CD8-positive, alpha-beta memory T cell (primary cell): ENCODE data around the gene FOXF2. TPM values are rescaled to one million over a fixed set of nuclear protein-coding genes. Genes with fewer than 3 reads are reported as not detected.

Experiments
- CTCF ChIA-PET: fragments of 350-600 bp; sonication (Branson Sonifier 250); formaldehyde crosslinking; loops from one replicate; lab custom pipeline; 2021; ENCODE audit warnings: antibody characterized with exemption; lab: Charles Lee
- POLR2A ChIA-PET: fragments of 350-600 bp; sonication (Branson Sonifier 250); formaldehyde crosslinking; loops from one replicate; lab custom pipeline; 2021; ENCODE audit warnings: antibody characterized with exemption; lab: Charles Lee
- DNase-seq, 5 donors: peaks; one replicate each; pipeline versions ENCODE4 v3.0.0 to v3.0.0-alpha.2; 2020 to 2022; ENCODE audit warnings: mixed read lengths in 1 of 5
- H3K27ac ChIP-seq: one replicate; pipeline ENCODE4 v1.7.0; 2013; ENCODE audit warnings: low read depth, mild to moderate bottlenecking, low read length, moderate library complexity
- H3K27me3 ChIP-seq: 2 replicates; pipeline ENCODE4 v1.7.0; 2013; ENCODE audit warnings: low read length, mild to moderate bottlenecking; ENCODE audit not compliant: insufficient read depth, poor library complexity, severe bottlenecking
- H3K36me3 ChIP-seq: 2 replicates; pipeline ENCODE4 v1.7.0; 2013; ENCODE audit warnings: mild to moderate bottlenecking, low read length, moderate library complexity; ENCODE audit not compliant: insufficient read depth
- H3K4me1 ChIP-seq: 2 replicates; pipeline ENCODE4 v1.7.0; 2013; ENCODE audit warnings: mild to moderate bottlenecking, low read length, moderate library complexity; ENCODE audit not compliant: insufficient read depth
- H3K4me3 ChIP-seq: 2 replicates; pipeline ENCODE4 v1.7.0; 2013; ENCODE audit warnings: mild to moderate bottlenecking, low read length
- H3K9me3 ChIP-seq: 2 replicates; pipeline ENCODE4 v1.7.0; 2013; ENCODE audit warnings: mild to moderate bottlenecking, low read length
- H3K27ac Mint-ChIP-seq, 8 donors: one replicate each; pipeline ENCODE4 v1.8.0; 2020 to 2021; ENCODE audit warnings: mixed read lengths in 8 of 8, mild to moderate bottlenecking in 6 of 8, inconsistent platforms in 3 of 8, moderate library complexity in 3 of 8
- H3K27me3 Mint-ChIP-seq, 2 donors: one replicate each; pipeline ENCODE4 v1.8.0; 2020 to 2021; ENCODE audit warnings: mixed read lengths in 2 of 2, mild to moderate bottlenecking in 1 of 2, moderate library complexity in 1 of 2
- H3K36me3 Mint-ChIP-seq, 3 donors: one replicate each; pipeline ENCODE4 v1.8.0; 2020 to 2021; ENCODE audit warnings: mixed read lengths in 3 of 3, inconsistent platforms in 1 of 3, mild to moderate bottlenecking in 1 of 3
- H3K4me1 Mint-ChIP-seq, 3 donors: one replicate each; pipeline ENCODE4 v1.8.0; 2020 to 2021; ENCODE audit warnings: mixed read lengths in 3 of 3, inconsistent platforms in 1 of 3, mild to moderate bottlenecking in 1 of 3
- H3K4me3 Mint-ChIP-seq, 7 donors: one replicate each; pipeline ENCODE4 v1.8.0; 2020 to 2021; ENCODE audit warnings: mixed read lengths in 7 of 7, mild to moderate bottlenecking in 6 of 7, moderate library complexity in 4 of 7, inconsistent platforms in 2 of 7
- H3K9me3 Mint-ChIP-seq, 5 donors: one replicate each; pipeline ENCODE4 v1.8.0; 2020 to 2022; ENCODE audit warnings: mixed read lengths in 5 of 5, mild to moderate bottlenecking in 3 of 5, moderate library complexity in 2 of 5, inconsistent platforms in 1 of 5
- polyA plus RNA-seq: library from polyadenylated mRNA; unstranded; fragments of 300-500 nt; fragmentation: Illumina TruSeq; gene quantifications from one replicate; pipeline ENCODE4 v1.2.3, GENCODE V29; 2021
- total RNA-seq, 2 experiments: library from RNA; stranded (reverse); gene quantifications; one replicate each; pipeline ENCODE4 v1.2.3, GENCODE V29; 2021

The FOXF2 gene
- total and polyA plus RNA-seq, 3 experiments from 2014 or later: not detected

DNA sequence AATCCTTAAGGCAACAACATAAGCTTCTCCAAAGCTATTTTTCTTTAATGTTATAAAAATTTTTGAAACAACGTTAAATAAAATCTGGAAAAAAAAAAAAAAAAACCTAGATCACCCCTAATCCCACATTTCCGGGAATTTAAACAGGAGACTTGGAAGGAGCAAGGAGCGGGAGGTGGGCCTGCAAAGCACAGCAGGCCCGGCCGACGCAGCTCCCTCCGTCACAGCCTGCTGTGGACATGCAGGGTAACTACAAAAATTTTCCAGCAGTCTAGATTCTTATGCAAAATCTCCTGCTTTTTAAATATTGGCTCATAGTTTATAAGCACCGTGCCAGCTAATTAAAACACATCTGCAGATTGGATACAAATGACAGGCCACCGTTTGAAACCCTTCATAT is 23.5 kb downstream of the FOXF2 start:
- peaks cover 4 to 26% of the 10 kb centered on the region in 2 donors for H3K27me3 Mint-ChIP-seq
- CTCF ChIA-PET: interaction anchor here (2.6 kb wide), 1 partner anchor 16 kb away, joined by 8 read pairs; no protein-coding TSS in a partner anchor
- no peak overlapping the region for H3K27ac Mint-ChIP-seq
- no peaks in the 10 kb centered on the region for H3K36me3 Mint-ChIP-seq
- Histone ChIP-seq H3K27me3 (no peaks in the 10 kb centered on the region), H3K9me3 (no peaks in the 10 kb centered on the region), H3K4me1 (no peaks in the 10 kb centered on the region), H3K4me3 (no peak overlapping the region), H3K27ac (no peak overlapping the region), H3K36me3 (no peaks in the 10 kb centered on the region)
- H3K4me1 Mint-ChIP-seq: no peaks in the 10 kb centered on the region
- no peak for DNase-seq
- POLR2A ChIA-PET: no interaction called here
- no peak overlapping the region for H3K4me3 Mint-ChIP-seq
- H3K9me3 Mint-ChIP-seq: no peaks in the 10 kb centered on the region

DNA sequence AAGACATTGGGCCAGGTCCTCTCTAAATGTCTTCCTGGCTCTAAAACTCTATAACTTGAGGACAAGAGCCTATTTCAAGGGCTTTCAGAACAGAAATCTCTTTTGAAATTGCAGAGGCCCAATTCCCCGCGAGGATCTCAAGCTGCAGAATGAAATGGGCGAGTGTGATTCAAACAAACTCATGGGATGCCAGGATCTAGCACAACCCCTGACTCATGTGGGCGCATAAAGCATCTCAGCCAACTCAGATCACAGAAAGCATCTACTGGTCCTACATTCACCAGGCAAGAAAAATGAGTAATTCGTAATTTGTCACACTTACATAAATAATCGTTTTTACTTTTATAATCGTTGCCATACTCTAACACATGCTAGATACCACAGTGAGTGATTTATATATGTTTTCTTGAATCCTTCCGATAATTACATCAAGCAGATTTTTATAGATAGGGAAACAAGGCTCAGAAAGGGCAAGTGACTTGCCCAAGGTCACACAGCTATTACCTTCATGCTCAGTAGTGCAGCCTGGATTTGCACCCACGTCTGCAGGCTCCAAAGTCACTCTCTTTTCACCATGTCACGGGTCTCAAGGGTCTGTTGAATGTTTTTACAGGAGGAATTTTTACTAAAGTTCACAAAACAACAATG is 26.2 kb downstream of the FOXF2 start:
- POLR2A ChIA-PET: no interaction called here
- Mint-ChIP-seq H3K36me3 (no peaks in the 10 kb centered on the region), H3K27me3 (peaks cover 4 to 18% of the 10 kb centered on the region in 2 donors)

DNA sequence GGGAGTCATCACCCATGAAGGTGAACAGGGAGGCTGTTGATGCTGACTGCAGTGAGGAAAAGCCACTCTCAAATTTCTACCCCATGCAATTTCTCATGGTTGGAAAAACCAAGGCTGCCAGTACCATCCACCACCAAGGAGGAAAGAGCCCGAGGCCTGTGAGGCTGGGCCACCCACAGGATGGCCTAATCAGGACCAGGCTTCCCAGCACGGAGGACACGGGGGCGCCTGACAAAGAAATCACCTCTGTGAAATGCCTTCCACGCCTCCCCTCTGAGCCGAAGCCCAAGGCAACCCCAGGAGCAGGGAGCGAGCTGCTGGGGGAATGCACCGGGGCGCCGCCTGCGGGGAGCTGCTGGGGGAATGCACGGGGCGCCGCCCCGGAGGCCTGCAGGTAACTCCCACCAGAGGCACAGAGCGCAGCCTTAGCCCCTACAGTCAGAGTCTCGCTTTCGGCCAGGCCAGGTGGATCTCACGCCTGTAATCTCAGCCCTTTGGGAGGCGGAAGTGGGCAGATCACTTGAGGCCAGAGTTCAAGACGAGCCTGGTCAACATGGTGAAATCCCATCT is 26.9 kb downstream of the FOXF2 start:
- H3K27ac Mint-ChIP-seq: no peak overlapping the region
- Histone ChIP-seq H3K4me1 (no peaks in the 10 kb centered on the region), H3K4me3 (no peak overlapping the region), H3K27ac (no peak overlapping the region), H3K36me3 (no peaks in the 10 kb centered on the region), H3K9me3 (no peaks in the 10 kb centered on the region), H3K27me3 (no peaks in the 10 kb centered on the region)
- H3K36me3 Mint-ChIP-seq: no peaks in the 10 kb centered on the region
- peaks cover 2 to 10% (median 8%) of the 10 kb centered on the region in 5 donors for H3K9me3 Mint-ChIP-seq
- peaks cover 4 to 20% of the 10 kb centered on the region in 2 donors for H3K27me3 Mint-ChIP-seq
- CTCF ChIA-PET: no interaction called here
- no peak for DNase-seq
- no peaks in the 10 kb centered on the region for H3K4me1 Mint-ChIP-seq
- POLR2A ChIA-PET: no interaction called here
- H3K4me3 Mint-ChIP-seq: no peak overlapping the region

More for the DNA sequence above, 26.2 kb downstream of the FOXF2 start:
- Mint-ChIP-seq H3K27ac (no peak overlapping the region), H3K9me3 (peaks cover 0 to 4% (median 2%) of the 10 kb centered on the region in 5 donors), H3K4me3 (no peak overlapping the region), H3K4me1 (no peaks in the 10 kb centered on the region)
- no peaks in the 10 kb centered on the region for H3K9me3 ChIP-seq
- no peaks in the 10 kb centered on the region for H3K27me3 ChIP-seq
- H3K27ac ChIP-seq: no peak overlapping the region
- H3K36me3 ChIP-seq: no peaks in the 10 kb centered on the region
- CTCF ChIA-PET: no interaction called here
- no peak overlapping the region for H3K4me3 ChIP-seq
- DNase-seq: no peak
- H3K4me1 ChIP-seq: no peaks in the 10 kb centered on the region

DNA sequence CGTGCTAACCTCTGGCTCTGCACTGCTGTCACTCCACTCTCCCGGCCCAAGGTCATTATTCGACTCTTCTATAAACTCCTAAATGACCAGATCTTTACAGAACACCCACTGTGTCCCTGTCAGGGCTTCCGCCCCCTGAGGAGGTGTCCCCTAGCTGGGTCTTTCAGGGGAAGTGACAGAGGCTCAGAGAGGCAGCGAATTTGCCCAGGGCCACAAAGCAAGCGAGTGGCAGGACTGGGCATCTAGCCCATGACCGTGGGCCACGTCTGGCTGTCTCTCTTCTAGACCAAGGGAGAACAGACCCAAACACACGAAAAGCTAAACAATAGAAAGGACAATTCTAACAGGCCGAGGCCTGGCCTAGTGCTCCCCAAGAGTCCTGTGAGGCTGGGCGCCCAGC is 27.4 kb downstream of the FOXF2 start:
- H3K27ac ChIP-seq: no peak overlapping the region
- Mint-ChIP-seq H3K36me3 (no peaks in the 10 kb centered on the region), H3K4me3 (peak overlapping the region in 1 of 7 donors; percentile 43), H3K27ac (no peak overlapping the region), H3K27me3 (peaks cover 4 to 20% of the 10 kb centered on the region in 2 donors), H3K9me3 (peaks cover 2 to 10% (median 8%) of the 10 kb centered on the region in 5 donors), H3K4me1 (no peaks in the 10 kb centered on the region)
- POLR2A ChIA-PET: no interaction called here
- H3K4me3 ChIP-seq: no peak overlapping the region
- H3K27me3 ChIP-seq: no peaks in the 10 kb centered on the region
- H3K9me3 ChIP-seq: no peaks in the 10 kb centered on the region
- H3K4me1 ChIP-seq: no peaks in the 10 kb centered on the region
- DNase-seq: no peak
- CTCF ChIA-PET: no interaction called here
- H3K36me3 ChIP-seq: no peaks in the 10 kb centered on the region

DNA sequence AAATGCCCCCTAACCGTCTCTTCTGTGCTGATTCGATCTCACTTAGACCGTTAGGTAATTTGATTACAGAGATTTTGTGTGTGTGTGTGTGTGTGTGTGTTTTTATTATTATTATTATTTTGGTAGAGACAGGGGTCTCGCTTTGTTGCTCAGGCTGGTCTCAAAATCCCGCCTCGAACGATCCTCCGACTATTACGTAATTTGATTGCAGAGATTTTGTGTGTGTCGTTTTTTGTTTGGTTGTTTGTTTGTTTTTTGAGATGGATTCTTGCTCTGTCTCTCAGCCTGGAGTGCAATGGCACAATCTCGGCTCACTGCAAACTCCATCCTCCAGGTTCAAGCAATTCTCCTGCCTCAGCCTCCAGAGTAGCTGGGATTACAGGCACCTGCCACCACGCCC is 28.3 kb downstream of the FOXF2 start:
- no peaks in the 10 kb centered on the region for H3K4me1 Mint-ChIP-seq
- Histone ChIP-seq H3K9me3 (no peaks in the 10 kb centered on the region), H3K4me3 (no peak overlapping the region), H3K27me3 (no peaks in the 10 kb centered on the region), H3K36me3 (no peaks in the 10 kb centered on the region), H3K4me1 (no peaks in the 10 kb centered on the region), H3K27ac (no peak overlapping the region)
- no peaks in the 10 kb centered on the region for H3K36me3 Mint-ChIP-seq
- ChIA-PET POLR2A (no interaction called here), CTCF (no interaction called here)
- no peak for DNase-seq
- H3K9me3 Mint-ChIP-seq: peaks cover 2 to 10% (median 8%) of the 10 kb centered on the region in 5 donors
- no peak overlapping the region for H3K27ac Mint-ChIP-seq
- H3K4me3 Mint-ChIP-seq: no peak overlapping the region
- H3K27me3 Mint-ChIP-seq: peaks cover 4 to 23% of the 10 kb centered on the region in 2 donors

DNA sequence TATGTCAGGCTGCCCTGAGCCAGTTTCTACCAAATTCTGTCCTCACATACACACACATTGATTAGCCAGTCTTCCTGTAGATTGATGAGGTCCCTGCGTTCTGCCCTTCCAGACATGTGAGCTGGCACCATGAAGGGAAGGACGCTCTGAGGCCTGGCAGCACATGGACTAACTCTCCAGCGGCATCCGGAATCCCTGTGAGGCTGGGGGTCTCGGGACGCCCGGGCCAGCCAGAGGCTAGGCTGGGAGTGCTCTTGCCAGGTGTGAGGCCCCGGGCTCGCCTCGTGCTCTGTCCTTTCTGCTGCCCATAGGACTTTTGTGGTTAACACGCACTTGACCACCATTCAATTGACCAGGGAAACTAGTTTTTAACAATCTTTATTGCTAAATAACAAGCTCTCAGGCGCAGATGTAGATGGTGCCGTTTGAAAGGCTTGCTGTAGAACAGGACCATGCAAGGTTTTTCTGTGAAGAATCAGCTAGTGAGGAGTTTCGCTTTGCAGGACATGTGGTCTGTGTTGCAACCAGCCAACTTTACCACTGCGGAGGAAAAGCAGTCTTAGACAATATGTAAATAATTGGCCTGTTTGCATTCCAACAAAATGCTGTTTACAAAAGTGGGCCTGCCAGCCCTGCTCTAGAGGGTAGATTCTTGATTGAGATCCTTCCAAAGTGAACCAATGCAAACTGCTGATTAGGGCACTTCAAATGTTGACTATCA is 29.3 kb downstream of the FOXF2 start:
- no peak for DNase-seq
- Mint-ChIP-seq H3K36me3 (no peaks in the 10 kb centered on the region), H3K27ac (no peak overlapping the region), H3K9me3 (peaks cover 2 to 10% (median 8%) of the 10 kb centered on the region in 5 donors), H3K4me1 (no peaks in the 10 kb centered on the region), H3K27me3 (peaks cover 7 to 25% of the 10 kb centered on the region in 2 donors), H3K4me3 (no peak overlapping the region)
- Histone ChIP-seq H3K27me3 (no peaks in the 10 kb centered on the region), H3K36me3 (no peaks in the 10 kb centered on the region), H3K4me3 (no peak overlapping the region), H3K9me3 (no peaks in the 10 kb centered on the region), H3K4me1 (no peaks in the 10 kb centered on the region), H3K27ac (no peak overlapping the region)
- POLR2A ChIA-PET: no interaction called here
- CTCF ChIA-PET: no interaction called here

DNA sequence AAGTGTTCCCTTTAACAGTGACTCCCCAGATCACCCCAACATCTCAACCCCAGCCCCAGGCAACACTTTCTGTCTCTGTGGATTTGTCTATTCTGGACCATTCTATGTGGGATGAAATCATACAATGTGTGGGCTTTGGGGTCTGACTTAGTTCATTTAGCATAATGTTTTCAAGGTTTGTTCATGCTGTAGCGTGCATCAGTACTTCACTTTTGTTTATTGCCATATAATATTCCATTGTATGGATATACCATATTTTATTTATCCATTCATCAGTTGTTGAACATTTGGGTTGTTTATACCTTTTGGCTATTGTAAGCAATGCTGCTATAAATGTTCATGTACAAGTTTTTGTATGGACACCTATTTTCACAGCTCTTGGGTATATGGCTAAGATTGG is 31.0 kb downstream of the FOXF2 start:
- H3K4me1 Mint-ChIP-seq: peaks cover 0 to 6% (median 3%) of the 10 kb centered on the region in 3 donors
- H3K36me3 Mint-ChIP-seq: no peaks in the 10 kb centered on the region
- POLR2A ChIA-PET: no interaction called here
- Histone ChIP-seq H3K27me3 (no peaks in the 10 kb centered on the region), H3K27ac (no peak overlapping the region), H3K4me1 (no peaks in the 10 kb centered on the region), H3K4me3 (no peak overlapping the region), H3K36me3 (no peaks in the 10 kb centered on the region), H3K9me3 (no peaks in the 10 kb centered on the region)
- no peak overlapping the region for H3K27ac Mint-ChIP-seq
- no peak overlapping the region for H3K4me3 Mint-ChIP-seq
- peaks cover 14 to 36% of the 10 kb centered on the region in 2 donors for H3K27me3 Mint-ChIP-seq
- no peak for DNase-seq
- CTCF ChIA-PET: no interaction called here
- peaks cover 2 to 10% (median 8%) of the 10 kb centered on the region in 5 donors for H3K9me3 Mint-ChIP-seq

DNA sequence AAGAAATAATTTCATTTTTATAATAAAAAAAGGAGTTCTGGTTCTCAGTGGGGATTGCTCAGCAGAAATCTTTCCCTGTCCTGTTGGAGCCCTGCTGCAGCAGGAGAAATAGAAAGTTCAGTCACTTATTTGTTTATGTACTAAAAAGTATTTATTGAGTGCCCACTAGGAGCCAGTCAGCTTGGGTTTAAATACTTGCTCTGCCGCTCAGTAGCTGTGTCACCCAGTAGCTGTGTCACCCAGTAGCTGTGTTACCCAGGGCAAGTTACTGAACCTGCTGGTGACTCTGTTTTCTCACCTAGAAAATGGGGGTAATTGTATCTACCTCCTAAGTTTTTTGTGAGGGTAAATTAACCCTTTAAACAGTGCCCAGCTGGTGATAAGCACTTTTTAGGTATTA is 32.9 kb downstream of the FOXF2 start:
- DNase-seq: no peak
- H3K4me1 Mint-ChIP-seq: peaks cover 0 to 6% (median 3%) of the 10 kb centered on the region in 3 donors
- H3K36me3 Mint-ChIP-seq: no peaks in the 10 kb centered on the region
- no peak overlapping the region for H3K4me3 Mint-ChIP-seq
- H3K27me3 Mint-ChIP-seq: peaks cover 14 to 48% of the 10 kb centered on the region in 2 donors
- no peaks in the 10 kb centered on the region for H3K4me1 ChIP-seq
- H3K9me3 Mint-ChIP-seq: peaks cover 2 to 10% (median 8%) of the 10 kb centered on the region in 5 donors
- H3K4me3 ChIP-seq: no peak overlapping the region
- H3K36me3 ChIP-seq: no peaks in the 10 kb centered on the region
- H3K9me3 ChIP-seq: no peaks in the 10 kb centered on the region
- H3K27ac ChIP-seq: no peak overlapping the region
- H3K27me3 ChIP-seq: no peaks in the 10 kb centered on the region
- POLR2A ChIA-PET: no interaction called here
- CTCF ChIA-PET: interaction anchor here (1.1 kb wide), 1 partner anchor 14 kb away, joined by 4 read pairs; no protein-coding TSS in a partner anchor
- H3K27ac Mint-ChIP-seq: no peak overlapping the region
